ENCODE results near the gene FXYD1.

GRCh38 chr19:35090506-35091214 lies 48.0 kb upstream of the FXYD1 start:
- TF ChIP-seq CTCF (conservative IDR thresholded peaks at IDR 0.05; ENCODE audit: low read depth in 2 of 2) (peak; percentile 62 to 71), REST (IDR thresholded peaks at IDR 0.05; ENCODE audit: unreplicated experiment) (no peak), EZH2 (IDR thresholded peaks at IDR 0.05; ENCODE audit: low read depth, unreplicated experiment) (no peak), POLR2AphosphoS5 (IDR thresholded peaks at IDR 0.05; ENCODE audit: low read depth) (0 out of 2 replicates have a peak, but pooled peaks have one; percentile 24), ZNF331 (CRISPR knock-in tag; IDR thresholded peaks at IDR 0.05; ENCODE audit: low read depth) (no peak), CREB1 (CRISPR knock-in tag; IDR thresholded peaks at IDR 0.05; ENCODE audit: low read depth) (no peak), NANOG (IDR thresholded peaks at IDR 0.05; ENCODE audit: borderline replicate concordance) (no peak), STAT1 (IDR thresholded peaks at IDR 0.05; ENCODE audit: unreplicated experiment) (no peak), EZH2phosphoT487 (IDR thresholded peaks at IDR 0.05; ENCODE audit: unreplicated experiment) (no peak)
